DMS 273 treated with DMSO at 0.1 percent for 48 hours (cell line): ENCODE results near the gene TFPI2.
"Not testable (repeated sequence)": the region's sequence is repeated elsewhere in the genome, so short reads cannot be mapped to it uniquely, and the experiment has no call there.

Experiments
- DNase-seq: peaks from one replicate; lab custom pipeline; 2025; lab: John Stamatoyannopoulos, UW

TFPI2 gene, protein sequence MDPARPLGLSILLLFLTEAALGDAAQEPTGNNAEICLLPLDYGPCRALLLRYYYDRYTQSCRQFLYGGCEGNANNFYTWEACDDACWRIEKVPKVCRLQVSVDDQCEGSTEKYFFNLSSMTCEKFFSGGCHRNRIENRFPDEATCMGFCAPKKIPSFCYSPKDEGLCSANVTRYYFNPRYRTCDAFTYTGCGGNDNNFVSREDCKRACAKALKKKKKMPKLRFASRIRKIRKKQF

DNA sequence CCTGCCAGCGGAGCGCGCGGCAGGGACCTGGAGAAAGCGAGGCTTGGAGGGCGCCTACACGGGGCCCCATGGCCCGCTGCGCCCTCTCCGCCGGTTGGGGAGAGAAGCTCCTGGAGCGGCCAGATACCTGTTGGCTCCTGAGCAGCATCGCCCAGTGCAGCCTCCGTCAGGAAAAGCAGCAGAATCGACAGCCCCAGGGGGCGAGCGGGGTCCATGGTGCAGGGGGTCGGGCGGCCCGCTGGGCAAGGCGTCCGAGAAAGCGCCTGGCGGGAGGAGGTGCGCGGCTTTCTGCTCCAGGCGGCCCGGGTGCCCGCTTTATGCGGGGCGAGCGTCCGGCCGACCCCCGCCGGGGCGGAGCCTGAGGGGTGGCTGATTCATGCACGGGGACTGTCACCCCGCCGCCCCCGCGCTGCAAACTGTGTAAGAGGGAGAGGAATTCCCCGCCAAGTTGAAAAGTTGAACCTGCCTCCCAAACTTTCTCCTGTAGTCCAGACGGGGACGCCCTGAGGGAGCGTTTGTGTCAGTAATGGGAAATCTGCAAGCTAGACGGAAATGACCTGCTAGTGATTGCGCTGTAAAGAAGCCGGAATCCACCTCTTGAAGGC lies at the start of gene TFPI2:
Gene TFPI2 (minus strand): TSS at position 290 of the 605 bp plus-strand sequence. CDS start 75 bp downstream, at position 215.
- DNase-seq, result no peak

DNA sequence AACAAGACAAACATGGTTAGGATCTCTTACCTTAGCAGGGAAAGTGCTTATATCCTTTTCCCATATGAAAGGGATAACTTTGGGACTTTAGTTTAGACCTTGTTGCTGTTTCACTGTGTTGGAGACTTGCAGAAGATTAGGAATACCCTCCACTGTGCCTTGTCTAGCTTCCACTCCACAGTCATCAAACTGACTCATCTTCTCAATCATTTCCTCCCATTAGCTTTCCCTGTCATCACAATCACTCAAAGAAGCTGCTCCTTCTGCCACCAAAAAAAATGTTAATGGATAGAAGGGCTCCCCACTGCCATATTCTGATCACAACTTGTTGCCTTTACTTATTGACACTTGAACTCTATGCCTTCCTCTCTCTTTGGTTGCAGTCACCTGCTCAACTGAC lies 47.7 kb upstream of the TFPI2 start:
- no peak for DNase-seq

DNA sequence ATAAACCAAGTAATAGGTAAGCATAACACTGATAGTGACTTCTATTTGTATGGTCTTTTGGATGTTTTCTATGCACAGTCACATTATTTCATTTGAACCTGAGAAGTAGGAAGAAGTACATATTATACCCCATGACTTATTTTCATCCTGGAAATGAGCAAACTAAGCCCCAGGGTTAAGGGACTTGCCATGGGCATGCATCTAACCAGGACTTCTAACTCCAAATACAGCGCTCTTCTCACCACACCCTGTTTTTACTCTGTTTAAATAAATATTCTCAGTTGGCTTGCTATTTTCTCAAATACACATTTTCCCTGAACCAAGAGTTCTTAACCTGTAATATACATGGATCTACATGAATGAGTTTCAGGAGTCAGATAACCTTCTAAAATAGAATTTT lies 47.3 kb upstream of the TFPI2 start:
- no peak for DNase-seq

DNA sequence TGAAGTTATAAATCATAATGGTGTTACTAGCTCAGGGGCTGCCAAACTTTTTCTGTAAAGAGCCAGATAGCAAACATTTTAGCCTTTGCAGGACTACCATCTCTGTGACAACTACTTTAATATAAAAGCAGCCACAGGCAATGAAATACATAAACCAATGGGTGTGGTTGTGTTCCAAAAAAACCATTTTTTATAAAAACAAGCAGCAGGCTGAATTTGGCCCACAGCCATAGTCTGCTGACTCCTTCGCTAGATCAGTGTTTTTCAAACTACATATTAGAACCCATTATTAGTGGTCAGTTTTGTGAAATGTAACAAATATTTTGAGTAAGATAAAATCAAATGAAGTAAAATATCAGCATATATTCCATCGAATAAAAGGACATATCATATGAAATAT lies 44.5 kb upstream of the TFPI2 start:
- no peak for DNase-seq

DNA sequence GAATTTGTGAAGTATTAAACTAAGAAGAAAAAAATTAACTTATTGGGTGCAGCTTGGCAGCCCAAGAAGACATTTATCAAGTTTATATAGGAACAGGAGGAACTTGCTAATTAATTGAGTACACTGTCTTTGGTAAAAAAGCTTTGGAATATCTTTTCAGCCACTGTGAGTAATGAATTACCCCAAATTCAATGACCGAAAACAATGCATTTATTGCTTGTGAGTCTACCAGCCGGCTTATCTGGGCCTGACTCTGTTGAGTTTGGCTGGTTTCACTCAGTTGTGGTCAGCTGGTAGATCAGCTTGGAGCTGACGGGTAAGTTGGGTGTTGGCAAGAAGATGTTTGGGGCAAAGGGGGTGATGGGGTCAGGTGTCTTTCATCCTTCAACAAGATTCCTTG lies 42.6 kb upstream of the TFPI2 start:
- no peak for DNase-seq

DNA sequence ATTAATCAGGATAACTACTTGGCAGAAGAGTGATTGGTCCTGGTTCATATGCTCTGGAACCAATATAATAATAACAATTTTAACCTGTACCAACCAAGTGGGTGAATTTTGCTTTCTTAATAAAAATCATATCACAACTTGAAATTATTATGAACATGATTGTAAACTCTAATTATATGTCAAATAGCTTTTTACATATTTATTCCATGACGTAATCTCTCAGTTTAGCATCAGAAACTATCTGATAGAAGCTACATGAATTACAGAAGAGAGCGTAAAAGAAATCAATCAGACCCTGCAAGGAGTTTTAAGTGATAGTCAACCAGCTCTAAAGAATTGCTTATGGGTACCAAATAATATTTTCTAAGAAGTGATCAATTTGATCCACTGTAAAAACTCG lies 41.1 kb upstream of the TFPI2 start:
- DNase-seq, result no peak

DNA sequence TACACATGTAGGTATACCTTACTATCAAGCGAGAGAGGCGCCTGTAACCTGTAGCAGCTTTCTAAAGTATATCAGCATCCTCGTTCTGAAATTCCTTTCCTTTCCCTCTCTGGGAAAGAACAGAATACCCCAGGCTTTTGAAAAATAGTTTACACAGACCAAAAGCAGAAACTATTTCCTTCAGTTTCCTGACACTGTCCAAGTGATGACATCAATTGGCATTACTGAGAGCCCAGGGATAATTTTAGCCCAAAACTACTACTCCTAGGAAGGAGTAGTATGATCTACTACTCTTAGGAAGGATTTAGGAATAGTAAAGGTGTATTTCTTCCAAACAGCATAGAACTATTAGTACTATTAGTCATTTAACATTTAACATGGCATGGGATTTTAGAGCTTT lies 37.0 kb upstream of the TFPI2 start:
- no peak for DNase-seq

DNA sequence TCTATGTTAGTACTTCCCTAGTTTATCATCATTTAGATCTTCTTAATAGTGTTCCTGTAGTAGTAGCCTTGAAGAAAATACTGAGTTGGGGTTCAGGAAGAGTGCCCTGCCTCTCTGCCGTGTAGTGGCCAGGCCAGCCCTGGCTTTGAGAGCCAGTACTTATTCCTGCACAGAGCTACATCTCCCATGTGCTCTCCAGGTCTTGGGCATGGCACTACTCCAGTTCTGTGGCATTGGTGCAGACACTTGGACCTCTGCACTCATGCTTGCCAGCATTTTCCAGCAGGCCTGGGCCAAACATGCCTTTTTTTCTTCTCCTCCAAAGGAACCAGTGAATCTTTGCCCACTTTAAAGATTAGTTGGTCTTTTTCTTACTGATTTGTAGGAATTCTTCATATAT lies 36.2 kb upstream of the TFPI2 start:
- DNase-seq, result no peak

DNA sequence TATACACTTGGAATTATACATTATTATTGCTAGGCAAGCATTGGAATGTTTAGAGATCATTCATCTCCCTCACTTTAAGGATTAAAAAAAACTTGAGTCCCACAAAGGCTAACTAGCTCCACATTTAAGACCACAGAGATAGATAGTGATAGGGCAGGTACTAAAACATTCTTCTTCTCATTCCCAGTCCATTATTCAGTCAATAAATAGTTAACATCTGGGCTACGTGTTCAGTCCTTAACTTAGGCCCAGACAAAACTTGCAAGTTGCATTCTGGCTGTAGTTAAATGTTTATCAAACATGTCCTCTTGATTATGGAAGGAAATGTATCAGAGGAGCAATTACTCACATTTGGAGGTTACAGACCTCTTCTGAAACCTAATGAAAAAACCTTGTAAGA lies 33.4 kb upstream of the TFPI2 start:
- DNase-seq, result no peak

DNA sequence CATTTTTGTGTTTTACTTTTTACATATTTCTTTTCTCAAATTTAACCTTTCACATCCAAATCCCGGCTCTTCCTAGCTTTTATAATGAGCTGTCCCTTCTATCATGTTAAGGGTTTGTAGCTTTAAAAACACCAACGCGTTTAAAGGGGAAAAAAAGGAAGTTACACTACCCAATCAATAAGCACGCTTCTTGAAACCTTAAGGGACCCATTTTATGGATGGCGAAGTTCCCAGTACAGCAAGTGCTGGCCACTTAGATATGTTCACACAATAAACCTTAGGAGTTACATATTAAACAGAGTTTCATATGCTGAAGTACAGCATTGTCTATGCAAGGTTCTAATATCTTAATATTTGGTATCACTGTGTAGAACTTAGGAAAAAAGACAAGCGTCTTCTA lies 32.7 kb upstream of the TFPI2 start:
- no peak for DNase-seq

DNA sequence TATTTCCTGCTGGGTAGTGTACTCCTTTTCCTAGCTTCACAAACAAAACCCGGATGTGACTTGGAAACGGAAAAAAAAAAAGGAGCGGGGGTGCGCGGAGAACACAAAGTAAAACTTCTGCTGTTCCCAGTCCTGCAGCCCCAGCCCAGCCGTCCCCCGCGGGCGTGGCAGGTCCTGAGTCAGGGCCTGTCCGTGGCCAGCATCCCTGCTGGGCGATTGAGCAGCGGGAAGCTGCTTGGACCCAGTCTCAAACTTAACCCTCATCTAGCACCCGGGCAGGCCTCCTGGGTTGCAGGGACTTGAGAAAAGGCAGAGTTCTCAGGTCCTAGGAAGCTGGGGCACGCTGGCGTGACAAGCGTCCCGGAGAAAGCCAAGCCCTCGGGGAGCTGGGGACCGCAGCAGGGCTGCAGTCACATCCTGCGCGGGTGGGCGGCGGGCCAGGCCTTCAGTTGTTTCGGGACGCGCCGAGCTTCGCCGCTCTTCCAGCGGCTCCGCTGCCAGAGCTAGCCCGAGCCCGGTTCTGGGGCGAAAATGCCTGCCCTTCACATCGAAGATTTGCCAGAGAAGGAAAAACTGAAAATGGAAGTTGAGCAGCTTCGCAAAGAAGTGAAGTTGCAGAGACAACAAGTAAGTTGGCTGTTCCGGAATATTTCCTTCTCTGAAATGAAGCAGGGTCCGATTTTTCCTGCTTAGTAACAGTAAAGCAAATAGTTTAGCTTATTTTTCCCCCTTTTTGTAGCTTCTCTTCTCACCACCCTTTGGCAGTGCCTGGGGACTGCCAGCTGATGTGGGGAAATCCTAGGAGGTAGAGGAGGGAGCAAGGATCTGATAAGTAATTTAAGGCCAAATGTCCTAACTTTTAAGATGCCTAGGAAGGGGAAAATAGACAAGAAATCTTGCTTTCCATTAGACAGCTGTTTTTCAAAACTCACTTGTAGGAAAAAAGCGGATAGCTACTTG lies 31.3 kb upstream of the TFPI2 start, which contains the start of gene GNG11:
Gene GNG11 (plus strand): TSS at position 129 of the 960 bp plus-strand sequence. CDS start 403 bp downstream, at position 532.
- no peak for DNase-seq

DNA sequence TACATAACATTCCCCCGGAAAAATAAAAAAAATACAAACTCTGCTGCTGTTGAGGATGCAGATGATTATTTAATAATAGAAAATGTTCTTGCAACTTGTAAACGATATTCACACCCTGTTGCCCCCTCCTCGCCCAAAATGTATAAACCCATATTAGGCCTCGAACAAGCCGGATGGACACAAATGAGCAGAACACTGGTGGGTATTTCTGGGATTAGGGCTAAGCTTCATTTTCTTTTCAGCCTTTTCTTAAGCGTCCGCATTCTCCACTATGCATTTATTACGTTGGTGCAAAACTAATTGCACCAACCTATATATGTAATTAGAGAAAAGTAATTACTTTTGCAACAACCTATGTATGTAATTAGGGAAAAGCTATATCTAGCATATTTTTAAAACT lies 30.6 kb upstream of the TFPI2 start:
- DNase-seq, result no peak

DNA sequence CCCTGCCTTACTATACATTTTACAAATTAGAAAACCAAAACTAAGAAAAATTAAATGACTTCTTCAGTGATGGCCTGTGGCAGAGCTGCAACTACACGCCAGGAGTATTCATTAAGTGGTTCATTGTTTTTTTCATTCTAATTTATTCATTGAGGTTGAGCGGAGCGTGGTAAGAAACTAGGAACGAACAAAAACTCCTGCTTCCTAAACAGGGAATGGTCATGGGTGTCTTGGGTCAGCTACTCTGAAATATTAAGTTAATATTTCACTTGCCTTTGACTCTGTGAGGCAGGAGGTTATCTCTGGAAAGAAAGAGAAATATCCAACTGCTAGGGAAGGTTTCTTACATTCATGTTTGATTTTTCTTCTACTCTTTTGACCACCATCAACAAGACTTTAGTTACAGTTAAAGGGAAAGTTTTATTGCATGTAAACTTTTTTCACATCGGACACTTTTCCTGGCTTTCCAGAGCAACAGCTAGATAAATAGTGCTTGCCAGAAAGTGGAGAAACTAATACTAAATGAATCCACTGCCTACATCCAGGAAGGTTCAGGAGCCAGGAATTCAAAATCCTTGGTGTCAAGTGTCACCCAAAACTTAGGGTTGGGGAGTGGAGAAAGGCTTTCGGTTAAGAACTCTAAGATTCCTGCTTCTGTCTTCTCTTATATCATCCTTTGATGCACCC lies 30.1 kb upstream of the TFPI2 start:
- no peak for DNase-seq

DNA sequence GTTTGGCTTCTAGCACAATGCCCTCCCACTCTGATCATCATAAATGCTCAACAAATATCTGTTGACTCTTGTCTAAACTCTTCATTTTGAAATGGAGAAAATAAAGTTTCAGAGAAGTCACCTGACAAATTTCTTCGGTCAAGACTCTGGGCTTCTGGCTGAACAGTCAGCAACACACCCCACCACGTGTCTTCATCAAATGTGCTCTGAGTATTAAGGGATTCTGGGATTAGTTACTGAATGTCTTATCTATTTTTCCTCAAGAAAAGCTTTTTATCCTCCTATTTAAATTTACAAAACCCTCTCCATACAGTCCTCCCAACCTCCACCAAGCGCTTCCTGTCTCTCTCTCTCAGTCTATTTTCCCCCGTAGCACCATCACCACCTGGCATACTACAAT lies 25.8 kb upstream of the TFPI2 start:
- not testable (repeated sequence) for DNase-seq

DNA sequence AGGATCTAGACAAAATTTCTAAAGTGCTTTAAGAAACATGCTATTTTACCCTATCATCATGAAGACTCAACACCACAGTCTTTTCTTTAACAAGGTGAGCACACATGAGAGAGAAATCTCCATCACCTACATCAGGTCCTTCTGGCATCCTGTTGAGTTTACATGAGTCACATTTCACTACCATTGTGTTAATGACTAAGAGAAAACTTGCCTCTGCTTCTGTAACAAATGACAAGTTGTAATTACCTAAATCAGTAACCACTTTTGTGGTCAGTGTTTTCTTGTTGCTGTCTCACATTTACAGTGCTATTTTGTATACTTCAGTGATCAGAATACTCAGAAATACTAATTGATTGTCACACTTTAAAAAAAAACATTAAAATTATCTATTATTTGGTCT lies 25.3 kb upstream of the TFPI2 start:
- not testable (repeated sequence) for DNase-seq

DNA sequence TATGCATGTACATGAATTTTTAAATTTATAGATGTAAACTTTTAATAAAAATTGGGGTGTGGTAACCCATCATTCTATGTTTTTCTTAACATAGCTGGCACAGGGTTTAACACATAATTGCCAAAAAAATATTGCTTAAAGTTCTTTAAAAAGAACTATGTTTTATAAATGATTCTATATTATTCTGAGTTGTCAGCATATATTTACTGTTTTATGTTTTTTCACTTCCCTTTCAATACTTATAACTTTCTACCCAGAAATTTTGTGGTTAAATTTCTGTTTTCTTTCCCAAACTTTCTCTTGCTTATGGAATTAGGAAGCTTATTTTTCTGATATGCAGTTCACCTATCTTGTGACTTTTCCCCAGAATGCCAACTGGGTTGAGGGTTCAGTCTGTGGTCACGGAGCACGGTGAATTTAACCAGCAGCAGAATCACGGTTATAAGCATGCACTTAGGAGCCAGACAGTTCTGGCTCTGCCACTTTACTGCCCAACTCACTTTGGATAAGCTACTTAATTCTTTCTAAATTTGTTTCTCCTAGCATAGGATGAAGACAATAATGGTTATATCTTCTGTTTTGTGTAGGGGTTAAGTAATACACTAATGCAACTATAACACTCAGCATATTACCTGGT lies 24.8 kb upstream of the TFPI2 start:
- not testable (repeated sequence) for DNase-seq

DNA sequence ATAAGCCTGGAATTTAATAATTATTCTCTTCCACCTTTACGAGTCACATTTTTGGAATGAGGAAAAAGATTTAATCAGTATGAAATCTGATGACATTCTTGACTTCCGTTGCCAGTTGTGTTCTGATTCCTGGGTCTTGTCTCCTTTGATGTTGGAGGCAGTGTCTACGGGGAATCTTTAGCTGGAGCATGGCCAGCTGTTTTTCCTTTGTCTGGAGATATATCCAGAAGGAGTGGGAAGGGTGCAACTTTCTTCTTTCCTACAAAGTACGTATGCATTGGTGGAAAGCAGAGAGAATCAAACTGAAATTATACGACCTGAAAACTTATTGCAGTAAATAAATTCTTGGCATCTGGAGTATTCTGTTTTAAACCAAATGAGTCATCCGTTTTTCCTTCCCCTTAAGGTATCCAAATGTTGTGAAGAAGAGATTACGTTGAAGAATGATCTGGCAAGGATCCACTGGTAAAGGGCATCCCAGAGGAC lies 24.1 kb upstream of the TFPI2 start:
- no peak for DNase-seq

DNA sequence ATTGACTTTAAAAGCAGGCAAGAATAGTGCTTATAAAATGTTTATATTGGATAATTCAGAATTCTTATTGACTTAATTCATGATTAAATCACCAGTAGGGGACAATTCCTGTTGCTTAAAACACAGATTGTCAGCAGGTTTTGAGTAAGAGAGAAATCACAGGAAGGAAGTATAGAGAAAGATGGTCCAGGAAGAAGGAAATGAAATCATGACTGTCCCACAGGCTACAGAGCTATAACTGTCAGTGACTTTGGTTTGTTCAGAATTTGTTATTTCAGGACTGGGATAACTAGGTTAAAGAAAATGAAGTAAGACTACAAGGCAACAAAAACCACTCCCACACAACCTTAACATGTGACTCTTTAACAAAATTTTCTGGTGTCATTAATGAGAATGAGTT lies 22.6 kb upstream of the TFPI2 start:
- no peak for DNase-seq

DNA sequence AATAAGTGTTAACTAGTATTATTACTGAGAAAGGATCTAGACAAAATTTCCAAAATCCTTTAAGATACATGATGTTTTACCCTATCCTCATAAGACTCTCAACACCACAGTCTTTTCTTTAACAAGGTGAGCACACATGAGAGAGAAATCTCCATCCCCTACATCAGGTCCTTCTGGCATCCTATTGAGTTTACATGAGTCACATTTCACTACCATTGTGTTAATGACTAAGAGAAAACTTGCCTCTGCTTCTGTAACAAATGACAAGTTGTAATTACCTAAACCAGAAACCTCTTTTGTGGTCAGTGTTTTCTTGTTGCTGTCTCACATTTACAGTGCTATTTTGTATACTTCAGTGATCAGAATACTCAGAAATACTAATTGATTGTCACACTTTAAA lies 21.1 kb upstream of the TFPI2 start:
- DNase-seq, result not testable (repeated sequence)

DNA sequence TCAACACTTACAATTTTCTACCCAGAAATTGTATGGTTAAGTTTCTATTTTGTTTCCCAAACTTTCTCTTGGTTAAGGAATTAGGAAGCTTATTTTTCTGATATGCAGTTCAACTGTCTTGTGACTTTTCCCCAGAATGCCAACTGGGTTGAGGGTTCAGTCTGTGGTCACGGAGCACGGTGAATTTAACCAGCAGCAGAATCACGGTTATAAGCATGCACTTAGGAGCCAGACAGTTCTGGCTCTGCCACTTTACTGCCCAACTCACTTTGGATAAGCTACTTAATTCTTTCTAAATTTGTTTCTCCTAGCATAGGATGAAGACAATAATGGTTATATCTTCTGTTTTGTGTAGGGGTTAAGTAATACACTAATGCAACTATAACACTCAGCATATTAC lies 20.7 kb upstream of the TFPI2 start:
- DNase-seq, result not testable (repeated sequence)
